Measurements from ENCODE around the gene RBP5. TPM values are rescaled to one million over a fixed set of nuclear protein-coding genes. Genes with fewer than 3 reads are reported as not detected.

The RBP5 gene
- polyA plus RNA-seq, 1 experiment: 0.25 TPM

DNA sequence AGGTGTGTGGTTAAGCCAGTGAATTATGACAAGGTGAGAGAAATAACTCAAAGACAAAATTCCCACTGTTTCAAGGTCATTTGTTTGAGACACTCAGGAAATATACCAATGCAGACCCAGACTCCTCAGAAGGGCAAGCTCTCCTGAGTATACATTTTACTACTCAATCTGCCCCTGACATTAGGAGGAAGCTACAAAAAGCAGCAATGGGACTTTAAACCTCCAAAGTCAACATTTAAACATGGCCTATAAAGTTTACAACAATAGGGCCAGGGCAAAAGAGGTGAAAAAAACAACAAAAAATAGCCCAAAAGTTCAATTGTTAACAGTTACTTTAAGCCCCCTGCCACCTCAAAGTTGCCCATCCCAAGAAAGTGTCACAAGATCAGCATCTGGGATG lies 41.3 kb upstream of the RBP5 start:
- CTCF ChIA-PET: interaction anchor here (0.9 kb wide), 1 partner anchor 28 kb away, joined by 3 read pairs; no protein-coding TSS in a partner anchor
- Histone ChIP-seq H3K4me3 (ENCODE audit: low read depth, low read length) (no peak overlapping the region), H3K27ac (ENCODE audit: low read depth, low read length) (no peak overlapping the region), H3K9me3 (ENCODE audit: control insufficient read depth, insufficient read depth, low read length) (peaks cover 23% of the 10 kb centered on the region; the same call in 1 of the 2 replicates), H3K27me3 (ENCODE audit: control insufficient read depth, insufficient read depth, low read length) (peaks cover 7% of the 10 kb centered on the region)
- TF ChIP-seq CTCF (IDR thresholded peaks at IDR 0.05; ENCODE audit: low read depth, low read length): no peak
- POLR2A ChIA-PET: no interaction called here
- no peak for DNase-seq (ENCODE audit: low read depth, low spot score)

GRCh38 chr12:7162691-7163114 lies 34.0 kb upstream of the RBP5 start:
- POLR2A ChIA-PET: no interaction called here
- CTCF ChIA-PET: interaction anchor here (0.8 to 6.0 kb wide), 6 partner anchors 8 to 475 kb away, joined by 3 to 45 read pairs (median 4); no protein-coding TSS in a partner anchor
- Histone ChIP-seq H3K27me3 (ENCODE audit: control insufficient read depth, insufficient read depth, low read length) (peaks cover 22% of the 10 kb centered on the region), H3K4me3 (ENCODE audit: low read depth, low read length) (no peak overlapping the region), H3K9me3 (ENCODE audit: control insufficient read depth, insufficient read depth, low read length) (peaks cover 4% of the 10 kb centered on the region; the same call in 1 of the 2 replicates), H3K27ac (ENCODE audit: low read depth, low read length) (no peak overlapping the region)
- peak; percentile 54 for TF ChIP-seq CTCF (IDR thresholded peaks at IDR 0.05; ENCODE audit: low read depth, low read length)
- no peak for DNase-seq (ENCODE audit: low read depth, low spot score)

DNA sequence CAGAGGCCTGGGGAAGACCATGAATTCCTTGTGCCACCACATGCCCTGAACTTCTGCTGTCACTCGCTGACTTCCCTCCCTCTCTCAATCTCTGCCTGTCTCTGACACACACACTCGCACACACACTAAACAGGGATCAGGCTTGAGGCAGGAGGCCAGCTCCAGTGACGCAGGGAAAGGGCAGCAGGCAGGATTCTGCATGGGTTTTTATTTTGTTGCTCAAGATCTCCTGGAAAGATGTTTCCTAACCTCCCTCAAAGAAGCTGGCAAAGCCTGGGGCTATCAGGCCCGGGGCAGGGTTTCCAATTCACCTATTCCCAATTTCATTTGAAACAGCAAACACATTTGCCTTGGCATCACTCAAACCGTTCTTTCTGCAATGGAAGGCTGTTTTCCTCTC lies 33.1 kb upstream of the RBP5 start:
- Histone ChIP-seq H3K27ac (ENCODE audit: low read depth, low read length) (no peak overlapping the region), H3K27me3 (ENCODE audit: control insufficient read depth, insufficient read depth, low read length) (peaks cover 22% of the 10 kb centered on the region), H3K9me3 (ENCODE audit: control insufficient read depth, insufficient read depth, low read length) (peaks cover 4% of the 10 kb centered on the region; the same call in 1 of the 2 replicates), H3K4me3 (ENCODE audit: low read depth, low read length) (no peak overlapping the region)
- TF ChIP-seq CTCF (IDR thresholded peaks at IDR 0.05; ENCODE audit: low read depth, low read length): no peak
- POLR2A ChIA-PET: no interaction called here
- peak; percentile 13 for DNase-seq (ENCODE audit: low read depth, low spot score)
- CTCF ChIA-PET: interaction anchor here (1.6 to 6.0 kb wide), 3 partner anchors 9 to 476 kb away, joined by 3 to 45 read pairs (median 4); no protein-coding TSS in a partner anchor

GRCh38 chr12:7161327-7161726 lies 32.6 kb upstream of the RBP5 start:
- CTCF ChIA-PET: interaction anchor here (6.0 kb wide), 1 partner anchor 16 kb away, joined by 45 read pairs; no protein-coding TSS in a partner anchor
- H3K4me3 ChIP-seq (ENCODE audit: low read depth, low read length): no peak overlapping the region
- peaks cover 4% of the 10 kb centered on the region; the same call in 1 of the 2 replicates for H3K9me3 ChIP-seq (ENCODE audit: control insufficient read depth, insufficient read depth, low read length)
- DNase-seq (ENCODE audit: low read depth, low spot score): no peak
- no peak for TF ChIP-seq CTCF (IDR thresholded peaks at IDR 0.05; ENCODE audit: low read depth, low read length)
- POLR2A ChIA-PET: no interaction called here
- no peak overlapping the region for H3K27ac ChIP-seq (ENCODE audit: low read depth, low read length)
- peaks cover 22% of the 10 kb centered on the region for H3K27me3 ChIP-seq (ENCODE audit: control insufficient read depth, insufficient read depth, low read length)

GRCh38 chr12:7160183-7160582 lies 31.5 kb upstream of the RBP5 start:
- TF ChIP-seq CTCF (IDR thresholded peaks at IDR 0.05; ENCODE audit: low read depth, low read length): no peak
- Histone ChIP-seq H3K4me3 (ENCODE audit: low read depth, low read length) (no peak overlapping the region), H3K27ac (ENCODE audit: low read depth, low read length) (no peak overlapping the region), H3K9me3 (ENCODE audit: control insufficient read depth, insufficient read depth, low read length) (no peaks in the 10 kb centered on the region), H3K27me3 (ENCODE audit: control insufficient read depth, insufficient read depth, low read length) (peaks cover 15% of the 10 kb centered on the region)
- ChIA-PET CTCF (interaction anchor here (6.0 kb wide), 1 partner anchor 15 kb away, joined by 45 read pairs; no protein-coding TSS in a partner anchor), POLR2A (no interaction called here)
- no peak for DNase-seq (ENCODE audit: low read depth, low spot score)

Data from AG04450 (cell line).